HG02870 (cell line): Measurements from ENCODE around the gene CACNB4.

Source experiments
- ATAC-seq: cut with Tn5 transposase; IDR thresholded peaks from one replicate; pipeline ENCODE4 v1.9.1; 2021; ENCODE audit warnings: mild to moderate bottlenecking, moderate library complexity; ENCODE audit not compliant: unreplicated experiment

CACNB4 gene

GRCh38 chr2:151978709-151979108, 120.1 kb downstream of the CACNB4 start:
- no peak for ATAC-seq

DNA sequence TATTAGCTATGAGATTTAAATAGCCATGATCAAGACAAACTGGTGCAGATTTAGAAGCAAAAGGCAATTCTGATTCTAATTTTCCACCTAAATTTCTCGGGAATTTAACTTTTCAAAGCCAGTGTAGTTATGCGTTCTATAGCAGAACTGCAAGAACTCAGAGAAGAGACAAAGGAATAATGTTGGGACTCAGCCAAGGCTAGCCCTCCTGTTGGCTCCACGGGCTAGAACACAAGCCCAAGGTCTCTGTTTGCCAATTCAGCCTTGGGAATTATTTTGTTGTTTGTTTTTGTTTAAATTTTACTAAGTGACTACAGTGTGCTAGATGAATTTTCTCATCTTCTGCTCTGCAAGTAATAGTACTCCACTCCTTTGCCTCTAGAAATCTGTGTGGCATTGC, 121.2 kb downstream of the CACNB4 start:
- ATAC-seq: no peak

DNA sequence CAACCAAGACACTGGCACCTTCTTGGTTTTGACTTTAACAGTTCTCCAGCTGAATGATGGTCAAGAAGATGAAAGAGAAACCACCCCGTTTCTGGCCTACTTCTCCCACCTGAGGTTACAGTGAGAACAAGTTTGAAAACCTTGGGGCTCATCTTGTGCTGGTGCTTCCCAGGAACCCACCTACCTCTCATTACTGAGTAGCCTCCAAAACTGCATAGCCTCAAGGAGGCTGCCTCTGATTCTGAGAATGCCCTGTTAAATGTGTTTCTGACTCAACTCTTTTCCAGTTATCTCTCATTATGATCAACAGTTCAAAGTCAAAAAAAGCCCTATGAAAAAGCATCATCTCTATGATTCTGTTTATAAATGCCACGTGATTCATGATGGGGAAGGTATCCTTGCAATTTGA, 121.9 kb downstream of the CACNB4 start:
- ATAC-seq: peak; percentile 75

- no peak for ATAC-seq
Observed at GRCh38 chr2:151975460-151976414, 123.1 kb downstream of the CACNB4 start.

DNA sequence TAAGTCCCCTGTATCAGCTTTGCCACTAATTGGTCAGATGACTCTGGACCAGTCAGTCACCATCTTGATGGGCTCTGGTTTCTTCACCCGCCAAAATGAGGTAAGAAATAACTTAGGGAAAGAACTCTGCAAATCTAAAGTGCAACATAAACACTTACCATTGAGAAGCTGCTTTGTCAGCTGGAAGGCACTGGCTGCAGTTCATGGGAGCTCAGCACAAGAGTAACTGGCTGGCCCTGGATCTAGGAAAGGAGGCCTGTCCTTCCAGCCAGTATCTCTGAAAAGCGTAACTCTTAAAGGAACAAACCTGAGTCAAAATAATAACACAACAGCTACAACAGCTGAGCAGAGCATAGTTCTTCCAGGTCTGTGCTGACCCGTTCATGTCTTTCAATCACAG, 123.9 kb downstream of the CACNB4 start:
- ATAC-seq: no peak

DNA sequence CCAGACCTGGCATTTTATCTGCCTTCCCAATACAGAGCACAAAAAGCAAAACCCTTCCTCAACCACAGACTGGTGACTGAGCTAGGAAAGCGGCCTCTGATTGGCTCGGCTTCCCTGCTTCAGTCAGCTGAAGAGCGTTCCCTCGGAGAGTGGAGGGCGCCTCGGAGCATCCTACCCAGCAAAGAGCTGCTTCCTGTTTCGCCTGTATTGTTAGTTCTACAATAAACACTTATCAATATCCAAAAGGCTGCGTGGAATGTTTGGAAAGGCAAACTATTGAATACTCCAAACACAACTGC, 125.0 kb downstream of the CACNB4 start:
- no peak for ATAC-seq

- ATAC-seq: no peak
Observed at GRCh38 chr2:151973013-151973900, 125.6 kb downstream of the CACNB4 start.

- no peak for ATAC-seq
Observed at GRCh38 chr2:151972241-151973012, 126.4 kb downstream of the CACNB4 start.

- ATAC-seq: no peak
Observed at GRCh38 chr2:151971301-151972051, 127.4 kb downstream of the CACNB4 start.

DNA sequence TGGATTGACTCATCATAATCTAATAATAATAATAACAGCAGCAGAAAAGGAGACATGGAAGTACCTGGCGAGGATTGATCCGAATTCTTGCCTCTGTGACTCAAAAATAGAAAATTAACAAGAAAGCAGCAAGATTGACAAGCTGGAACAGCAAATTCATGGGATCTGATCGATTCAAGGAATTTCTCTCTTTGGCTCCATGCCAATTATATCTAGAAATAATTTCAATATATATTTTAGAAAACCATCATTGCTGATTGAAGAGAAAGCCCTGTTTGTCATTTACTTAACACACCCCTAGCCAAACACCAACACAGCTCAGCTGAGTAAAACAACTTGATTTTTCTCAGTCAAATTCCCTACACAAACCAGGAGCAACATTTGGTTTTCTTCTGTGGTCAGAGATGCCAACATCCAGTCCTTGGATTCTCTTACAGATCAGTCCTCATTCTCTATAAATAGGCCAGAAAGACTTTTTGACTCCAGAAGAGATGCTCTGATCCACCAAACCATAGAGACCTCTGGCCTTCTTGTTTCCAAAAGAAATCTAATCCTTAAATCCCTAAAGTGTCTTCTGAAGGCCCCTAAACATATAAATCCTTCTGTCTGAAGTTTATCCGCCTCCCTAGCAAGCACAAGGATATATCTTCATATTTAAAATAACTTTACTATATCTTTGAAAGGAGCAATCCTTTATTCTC, 129.9 kb downstream of the CACNB4 start:
- ATAC-seq: no peak

DNA sequence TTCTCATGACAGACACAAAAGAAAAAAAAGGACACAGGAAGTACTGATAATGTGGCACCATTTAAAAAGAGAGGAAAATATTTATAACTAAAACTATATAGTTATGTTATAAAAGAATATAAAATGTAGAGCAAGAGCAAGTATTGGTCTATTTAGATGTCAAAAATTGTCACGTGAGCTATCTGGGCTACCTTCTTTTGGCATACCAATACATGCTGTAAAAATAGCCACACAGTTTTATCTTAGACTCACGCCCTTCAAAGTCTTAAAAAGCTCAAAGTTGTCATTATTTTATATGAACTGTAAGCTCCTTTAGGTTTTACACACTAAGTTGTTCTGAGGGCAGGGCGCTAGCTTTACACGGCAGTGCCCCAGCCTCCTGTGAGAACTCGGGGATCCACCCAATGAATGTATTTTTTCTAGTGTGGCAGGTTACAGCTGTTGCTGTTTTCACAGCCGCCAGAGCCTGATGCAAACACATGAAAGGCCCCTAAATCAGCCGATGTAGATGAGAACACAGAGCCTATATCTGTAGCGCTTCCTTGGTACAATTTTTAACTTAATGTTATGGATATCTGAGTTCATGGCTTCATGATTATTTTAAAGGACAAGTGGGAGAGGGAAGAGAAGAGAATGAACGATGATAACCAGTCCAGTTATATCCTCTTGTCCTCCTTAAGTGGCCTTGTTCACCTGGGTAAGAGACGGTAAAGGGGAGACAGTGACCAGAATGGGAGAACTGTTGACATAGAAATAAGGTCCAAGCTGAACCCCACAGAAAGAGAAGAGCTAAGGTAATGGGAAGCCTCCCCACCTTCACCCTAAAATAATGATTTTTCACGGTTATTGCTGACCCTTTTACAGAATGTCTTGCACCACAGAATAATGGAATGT, 130.8 kb downstream of the CACNB4 start:
- no peak for ATAC-seq

DNA sequence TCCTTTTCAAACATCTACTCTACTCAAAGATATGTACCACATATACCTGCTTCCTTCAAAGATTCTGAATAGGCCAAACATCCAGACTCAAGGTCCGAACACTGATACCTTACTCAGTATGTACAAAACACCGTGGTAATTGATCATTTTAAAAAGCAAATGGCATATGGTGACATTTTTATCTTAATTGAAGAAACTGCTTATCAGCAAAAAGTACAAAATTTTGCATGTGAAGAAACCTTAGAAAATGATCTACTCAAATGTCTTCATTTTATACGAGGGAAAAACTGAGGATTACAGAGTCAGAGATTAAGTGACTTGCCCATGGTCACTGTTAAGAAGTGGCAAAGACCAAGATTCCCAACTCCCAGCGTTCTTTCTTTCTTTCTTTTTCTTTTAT, 133.0 kb downstream of the CACNB4 start:
- no peak for ATAC-seq

DNA sequence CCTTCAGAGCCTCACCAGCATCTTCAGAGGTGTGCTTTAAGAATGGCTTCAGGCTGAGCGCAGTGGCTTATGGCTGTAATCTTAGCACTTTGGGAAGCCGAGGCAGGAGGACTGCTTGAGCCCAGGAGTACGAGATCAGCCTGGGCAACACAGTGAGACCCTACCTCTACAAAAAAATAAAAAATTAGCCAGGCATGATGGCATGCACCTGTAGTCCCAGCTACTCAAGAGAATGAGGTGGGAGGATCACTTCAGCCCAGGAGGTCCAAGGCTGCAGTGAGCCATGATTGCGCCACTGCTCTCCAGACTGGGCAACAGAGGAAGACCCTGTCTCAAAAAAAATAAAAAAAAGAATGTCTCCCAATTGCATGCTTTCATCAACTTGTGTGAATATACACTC, 137.3 kb downstream of the CACNB4 start:
- no peak for ATAC-seq

GRCh38 chr2:151959238-151959637, 139.6 kb downstream of the CACNB4 start:
- no peak for ATAC-seq

DNA sequence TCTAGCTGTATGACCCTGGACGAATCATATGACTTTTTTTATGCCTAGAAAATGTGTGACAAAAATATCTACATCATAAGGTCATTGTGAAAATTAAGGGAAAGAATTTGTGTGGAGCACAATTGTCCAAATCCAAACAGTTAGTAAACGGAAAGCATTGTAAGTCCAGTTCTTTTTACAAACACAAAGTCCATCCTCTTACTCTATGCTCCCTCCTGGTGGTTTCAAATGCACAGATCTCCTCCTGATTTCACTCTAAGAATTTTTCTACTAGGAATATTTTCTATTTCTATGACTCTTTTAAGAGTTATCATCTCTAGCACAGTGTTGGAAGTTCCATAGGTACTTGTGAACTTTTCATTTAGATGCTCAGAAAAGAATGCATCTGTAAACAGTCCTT, 145.4 kb downstream of the CACNB4 start:
- ATAC-seq: no peak

DNA sequence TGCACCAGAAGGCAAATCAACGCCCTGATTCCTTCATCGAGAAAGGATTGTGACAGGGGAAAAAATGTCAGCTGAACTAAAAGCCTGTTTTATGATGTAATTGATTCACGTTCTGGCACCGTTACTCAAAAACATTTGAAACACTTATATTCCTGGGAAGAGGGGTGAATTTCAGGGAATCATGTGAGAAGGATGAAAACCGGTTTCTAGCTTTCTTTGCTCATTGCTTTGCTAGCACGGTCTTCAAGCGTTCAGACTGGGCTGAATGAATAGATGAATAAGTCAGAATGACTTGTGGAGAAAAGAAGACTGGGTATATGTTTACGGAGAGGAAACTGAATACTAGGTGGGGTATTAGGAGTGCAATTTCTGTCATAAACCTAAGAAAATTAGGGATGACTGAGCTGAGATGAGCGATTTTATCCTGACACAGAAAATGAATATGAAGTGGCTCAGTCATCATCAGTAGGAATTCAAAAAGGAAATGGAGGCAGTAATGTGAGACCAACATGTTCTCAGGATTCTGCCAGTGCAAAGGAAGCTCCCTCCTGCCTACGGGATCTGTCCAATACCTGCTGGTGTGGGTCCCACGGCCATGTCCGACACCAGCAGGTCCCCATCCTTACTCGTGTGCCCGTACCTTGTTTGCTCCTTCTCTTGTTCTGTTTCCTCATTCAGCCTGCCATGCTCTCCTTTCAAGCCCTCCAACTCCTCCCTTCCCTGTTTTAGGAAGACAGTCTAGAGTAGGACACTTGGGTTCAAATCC, 146.0 kb downstream of the CACNB4 start:
- no peak for ATAC-seq

- ATAC-seq: no peak
Observed at GRCh38 chr2:151947813-151948165, 151.1 kb downstream of the CACNB4 start.
